KMS-11 (cell line): ENCODE data around the gene TNFRSF14.

Experiments used
- H2AFZ ChIP-seq: fragments of 200-600 bp; sonication (generic); 2 replicates; pipeline ENCODE4 v1.6.1; 2016; ENCODE audit warnings: antibody characterized with exemption, mixed run types, low read depth
- H3K27ac ChIP-seq: fragments of 200-600 bp; sonication (generic); 2 replicates; pipeline ENCODE4 v1.6.1; 2016; ENCODE audit warnings: mild to moderate bottlenecking, mixed run types
- H3K27me3 ChIP-seq: fragments of 200-600 bp; sonication (generic); 2 replicates; pipeline ENCODE4 v1.6.1; 2017; ENCODE audit warnings: mild to moderate bottlenecking, low read depth, mixed run types, moderate library complexity; ENCODE audit not compliant: insufficient read depth
- H3K36me3 ChIP-seq: fragments of 200-600 bp; sonication (generic); 2 replicates; pipeline ENCODE4 v1.6.1; 2017; ENCODE audit warnings: mild to moderate bottlenecking, mixed run types; ENCODE audit not compliant: insufficient read depth
- H3K4me1 ChIP-seq: fragments of 200-600 bp; sonication (generic); 2 replicates; pipeline ENCODE4 v1.6.1; 2016; ENCODE audit warnings: mild to moderate bottlenecking, low read depth, mixed run types; ENCODE audit not compliant: poor library complexity, severe bottlenecking
- H3K4me2 ChIP-seq: fragments of 200-600 bp; sonication (generic); 2 replicates; pipeline ENCODE4 v1.7.0; 2016; ENCODE audit warnings: mild to moderate bottlenecking, mixed run types
- H3K4me3 ChIP-seq: fragments of 200-600 bp; sonication (generic); IDR thresholded peaks from 2 replicates; pipeline ENCODE4 v1.6.1; 2017; ENCODE audit warnings: low read depth, low read length, mixed read lengths; ENCODE audit not compliant: insufficient read depth
- H3K79me2 ChIP-seq: fragments of 200-600 bp; sonication (generic); 2 replicates; pipeline ENCODE4 v1.6.1; 2016; ENCODE audit warnings: low read depth, mixed run types; ENCODE audit not compliant: insufficient read depth
- H3K9ac ChIP-seq: fragments of 200-600 bp; sonication (generic); 2 replicates; pipeline ENCODE4 v1.6.1; 2016; ENCODE audit warnings: mild to moderate bottlenecking, mixed run types
- H4K20me1 ChIP-seq: fragments of 200-600 bp; sonication (generic); 2 replicates; pipeline ENCODE4 v1.6.1; 2016; ENCODE audit warnings: mild to moderate bottlenecking, mixed run types; ENCODE audit not compliant: insufficient read depth
- TF ChIP-seq, protein P1 (sequence below): fragments of 200-600 bp; sonication (generic); conservative IDR thresholded peaks from 2 replicates; pipeline ENCODE4 v1.6.1; 2017; ENCODE audit warnings: low read depth, mild to moderate bottlenecking, antibody characterized with exemption, low read length, moderate library complexity, mixed read lengths

Gene TNFRSF14

DNA sequence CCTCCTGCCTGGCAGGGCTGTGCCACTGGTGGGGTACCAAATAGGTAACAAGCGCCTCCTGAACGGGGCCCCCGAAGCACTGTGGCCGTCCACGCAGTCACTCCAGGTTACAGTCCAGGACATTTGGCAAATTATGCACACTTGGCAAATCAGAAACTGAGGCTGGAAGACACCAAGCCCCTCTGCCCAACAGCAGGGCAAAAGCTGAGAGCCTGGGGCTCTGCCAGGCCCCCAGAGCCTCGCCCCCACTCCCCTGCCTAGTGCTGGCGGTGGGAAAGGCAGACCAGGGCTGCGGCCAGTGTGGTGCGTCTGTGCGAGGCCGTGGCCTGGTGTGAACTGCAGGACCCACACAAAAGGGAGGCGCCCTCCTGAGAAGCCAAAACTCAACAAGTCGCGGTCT lies 39.2 kb upstream of the TNFRSF14 start:
- Histone ChIP-seq H3K4me3 (no peak overlapping the region), H2AFZ (no peak overlapping the region), H3K4me1 (no peaks in the 10 kb centered on the region), H3K27ac (no peak overlapping the region), H3K9ac (no peak overlapping the region), H3K36me3 (peaks cover 13% of the 10 kb centered on the region; the same call in 1 of the 2 replicates), H3K4me2 (no peak overlapping the region), H3K27me3 (no peaks in the 10 kb centered on the region), H4K20me1 (no peaks in the 10 kb centered on the region), H3K79me2 (no peaks in the 10 kb centered on the region)
- TF ChIP-seq, protein P1, sequence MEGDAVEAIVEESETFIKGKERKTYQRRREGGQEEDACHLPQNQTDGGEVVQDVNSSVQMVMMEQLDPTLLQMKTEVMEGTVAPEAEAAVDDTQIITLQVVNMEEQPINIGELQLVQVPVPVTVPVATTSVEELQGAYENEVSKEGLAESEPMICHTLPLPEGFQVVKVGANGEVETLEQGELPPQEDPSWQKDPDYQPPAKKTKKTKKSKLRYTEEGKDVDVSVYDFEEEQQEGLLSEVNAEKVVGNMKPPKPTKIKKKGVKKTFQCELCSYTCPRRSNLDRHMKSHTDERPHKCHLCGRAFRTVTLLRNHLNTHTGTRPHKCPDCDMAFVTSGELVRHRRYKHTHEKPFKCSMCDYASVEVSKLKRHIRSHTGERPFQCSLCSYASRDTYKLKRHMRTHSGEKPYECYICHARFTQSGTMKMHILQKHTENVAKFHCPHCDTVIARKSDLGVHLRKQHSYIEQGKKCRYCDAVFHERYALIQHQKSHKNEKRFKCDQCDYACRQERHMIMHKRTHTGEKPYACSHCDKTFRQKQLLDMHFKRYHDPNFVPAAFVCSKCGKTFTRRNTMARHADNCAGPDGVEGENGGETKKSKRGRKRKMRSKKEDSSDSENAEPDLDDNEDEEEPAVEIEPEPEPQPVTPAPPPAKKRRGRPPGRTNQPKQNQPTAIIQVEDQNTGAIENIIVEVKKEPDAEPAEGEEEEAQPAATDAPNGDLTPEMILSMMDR = no peak

DNA sequence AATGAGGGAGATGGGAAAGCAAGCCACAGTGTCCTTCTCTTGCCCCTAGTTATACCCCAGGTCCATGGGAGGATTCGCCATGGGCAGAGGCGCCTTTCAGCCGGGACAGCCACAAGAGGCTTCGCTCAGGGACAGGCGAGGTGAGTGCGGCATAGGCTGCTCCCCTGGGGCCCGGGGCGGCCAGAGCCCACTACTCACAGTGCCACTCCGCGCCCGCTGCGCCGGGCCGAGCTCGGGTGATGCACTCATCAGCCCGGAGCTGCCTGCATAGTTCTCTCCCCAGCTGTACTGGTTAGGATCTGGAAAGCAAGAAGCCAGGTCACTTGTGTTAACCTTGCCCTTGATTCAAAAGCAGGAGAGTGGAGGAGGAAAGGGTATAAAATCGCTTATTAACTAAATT lies 38.2 kb upstream of the TNFRSF14 start:
- no peak overlapping the region for H3K27ac ChIP-seq
- no peaks in the 10 kb centered on the region for H3K27me3 ChIP-seq
- no peaks in the 10 kb centered on the region for H4K20me1 ChIP-seq
- H3K4me3 ChIP-seq = no peak overlapping the region
- no peak overlapping the region for H3K4me2 ChIP-seq
- peaks cover 13% of the 10 kb centered on the region; the same call in 1 of the 2 replicates for H3K36me3 ChIP-seq
- TF ChIP-seq, protein P1 = no peak
- peaks cover 9% of the 10 kb centered on the region; the same call in 1 of the 2 replicates for H3K79me2 ChIP-seq
- no peak overlapping the region for H2AFZ ChIP-seq
- H3K9ac ChIP-seq = no peak overlapping the region
- H3K4me1 ChIP-seq = no peaks in the 10 kb centered on the region

DNA sequence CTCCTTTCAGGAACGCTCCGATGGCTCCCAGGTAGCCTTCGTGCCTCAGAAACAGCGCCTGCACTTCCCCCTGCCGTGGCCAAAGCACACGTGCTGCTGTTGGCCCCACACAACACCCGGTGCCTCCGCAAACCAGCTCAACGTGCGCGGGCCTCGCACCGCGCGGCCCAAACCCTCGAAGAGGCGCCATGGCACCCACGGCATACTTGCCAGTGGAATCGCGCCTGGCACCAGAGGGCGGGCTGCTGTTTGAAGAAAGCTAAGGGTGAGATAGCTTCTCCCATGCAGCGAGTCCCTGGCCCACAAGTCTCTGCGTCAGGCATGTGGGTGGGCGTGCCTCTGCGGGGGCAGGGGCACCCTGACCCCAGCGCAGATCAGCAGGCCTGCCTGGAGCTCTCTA lies 37.6 kb upstream of the TNFRSF14 start:
- Histone ChIP-seq H3K9ac (no peak overlapping the region), H3K27ac (no peak overlapping the region), H3K27me3 (no peaks in the 10 kb centered on the region), H2AFZ (no peak overlapping the region), H3K79me2 (peaks cover 15% of the 10 kb centered on the region; the same call in 1 of the 2 replicates), H4K20me1 (no peaks in the 10 kb centered on the region), H3K4me2 (no peak overlapping the region), H3K36me3 (peaks cover 13% of the 10 kb centered on the region; the same call in 1 of the 2 replicates), H3K4me1 (no peaks in the 10 kb centered on the region), H3K4me3 (no peak overlapping the region)
- TF ChIP-seq, protein P1 = no peak

DNA sequence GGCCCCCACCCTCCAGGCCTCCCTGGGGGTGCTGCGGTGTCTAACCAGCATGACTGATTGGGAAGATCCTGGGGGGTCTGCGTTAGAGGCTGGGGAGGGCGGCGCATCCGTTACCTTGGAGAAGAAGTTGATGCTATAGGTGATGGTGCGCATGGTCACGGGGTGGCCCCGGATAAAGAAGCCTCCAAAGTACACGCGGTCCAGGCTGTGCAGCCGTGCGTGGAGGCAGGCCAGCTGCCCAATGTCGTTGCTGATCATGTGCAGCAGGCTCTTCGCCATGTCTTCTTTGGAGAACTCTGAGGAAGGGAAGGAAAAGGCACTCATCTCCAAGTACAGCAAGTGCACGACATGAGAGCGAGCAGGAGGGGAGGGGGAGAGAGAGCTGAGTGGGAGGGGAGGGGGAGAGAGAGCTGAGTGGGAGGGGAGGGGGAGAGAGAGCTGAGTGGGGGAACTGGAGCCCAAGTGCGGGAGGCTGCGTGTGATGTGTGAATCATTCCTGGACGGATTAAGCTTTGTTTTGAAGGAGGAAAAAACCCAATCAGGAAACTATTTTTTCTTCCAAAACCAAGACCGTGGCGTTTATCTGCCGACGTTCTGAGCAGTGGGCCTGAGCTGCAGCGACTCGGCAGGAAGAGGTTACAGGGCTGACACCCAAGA lies 37.0 kb upstream of the TNFRSF14 start:
- H3K36me3 ChIP-seq = peaks cover 13% of the 10 kb centered on the region; the same call in 1 of the 2 replicates
- no peak overlapping the region for H3K4me2 ChIP-seq
- no peak overlapping the region for H3K9ac ChIP-seq
- no peaks in the 10 kb centered on the region for H4K20me1 ChIP-seq
- no peak overlapping the region for H2AFZ ChIP-seq
- H3K79me2 ChIP-seq = peaks cover 21% of the 10 kb centered on the region; the same call in 1 of the 2 replicates
- no peak overlapping the region for H3K4me3 ChIP-seq
- no peaks in the 10 kb centered on the region for H3K27me3 ChIP-seq
- TF ChIP-seq, protein P1 = no peak
- no peak overlapping the region for H3K27ac ChIP-seq
- H3K4me1 ChIP-seq = peaks cover under 1% of the 10 kb centered on the region
